K562 (cell line): ENCODE measurements around the gene FGR. TPM values are rescaled to one million over a fixed set of nuclear protein-coding genes. Genes with fewer than 3 reads are reported as not detected.

Experiments used
- ATAC-seq: fragments of 200-7000 bp; cut with Tn5 transposase; 3 replicates; pipeline ENCODE4 v1.9.1; 2020; ENCODE audit warnings: moderate library complexity
- BruUV-seq: library from RNA; stranded (reverse); fragments of 400-500 nt; replicated peaks from 2 replicates; lab custom pipeline; 2021; lab: Mats Ljungman, UMichigan
- CTCF ChIA-PET: fragments of 300-600 bp; formaldehyde crosslinking; extraction: SDS; loops from one replicate; lab custom pipeline; 2021; ENCODE audit warnings: low intra/inter-chr PET ratio; lab: Yijun Ruan, JAX
- POLR2A ChIA-PET: fragments of 300-600, 350-650 bp; sonication (Branson Sonifier 250); formaldehyde crosslinking; extraction: SDS; loops from one replicate; lab custom pipeline; 2021; ENCODE audit warnings: antibody characterized with exemption, inconsistent platforms; lab: Yijun Ruan, JAX
- DNase-seq, 4 experiments: peaks; one replicate each; pipeline versions ENCODE4 v3.0.0 to v3.0.0-alpha.2; 2011 to 2018; ENCODE audit warnings: low spot score in 3 of 4, mixed read lengths in 3 of 4; ENCODE audit errors: extremely low read depth in 1 of 4
- FAIRE-seq: peaks from 2 replicates; lab custom pipeline; 2011; peaks lifted over from hg19 to GRCh38; lab: Jason Lieb, UNC
- H2AFZ ChIP-seq: 2 replicates; pipeline ENCODE4 v1.6.0; 2011; ENCODE audit warnings: low read depth, low read length, control low read depth, inconsistent platforms
- H3K27ac ChIP-seq: fragments of 200-600 bp; 3 replicates; pipeline ENCODE4 v1.8.0; 2011; ENCODE audit warnings: low read depth, mild to moderate bottlenecking, control low read depth, inconsistent platforms, low read length, moderate library complexity, mixed read lengths; ENCODE audit errors: extremely low read depth
- H3K27me3 ChIP-seq, 2 experiments: fragments of 300-600 bp in 1 of 2; 2 replicates in 1 of 2; 3 replicates in 1 of 2; pipeline versions ENCODE4 v1.6.0 to v1.8.0; 2011; ENCODE audit warnings: inconsistent platforms in 2 of 2, low read length in 2 of 2, mild to moderate bottlenecking in 1 of 2, mixed read lengths in 1 of 2, moderate library complexity in 1 of 2; ENCODE audit not compliant: control insufficient read depth in 2 of 2, insufficient read depth in 2 of 2
- H3K36me3 ChIP-seq: fragments of 300-600 bp; 3 replicates; pipeline ENCODE4 v1.8.0; 2011; ENCODE audit warnings: mild to moderate bottlenecking, low read length, inconsistent platforms; ENCODE audit not compliant: control insufficient read depth, insufficient read depth
- H3K4me1 ChIP-seq, 2 experiments: fragments of 200-600 bp in 1 of 2; replicated peaks in 1 of 2; 2 replicates in 1 of 2; 3 replicates in 1 of 2; pipeline versions ENCODE4 v1.5.1 to v1.8.0; 2011; ENCODE audit warnings: inconsistent platforms in 2 of 2, low read length in 2 of 2, mild to moderate bottlenecking in 1 of 2, mixed read lengths in 1 of 2, moderate library complexity in 1 of 2; ENCODE audit not compliant: control insufficient read depth in 2 of 2, insufficient read depth in 2 of 2
- H3K4me2 ChIP-seq: 2 replicates; pipeline ENCODE4 v1.6.1; 2011; ENCODE audit warnings: low read length, control low read depth, inconsistent platforms, mixed read lengths; ENCODE audit not compliant: insufficient read depth
- H3K4me3 ChIP-seq: fragments of 200-600 bp; sonication (generic), shearing (Covaris generic); 2 replicates; pipeline ENCODE4 v1.5.1; 2016; ENCODE audit warnings: control low read depth, inconsistent platforms
- H3K79me2 ChIP-seq: fragments of 200-600 bp; 3 replicates; pipeline ENCODE4 v1.8.0; 2011; ENCODE audit warnings: low read length, inconsistent platforms; ENCODE audit not compliant: control insufficient read depth, insufficient read depth
- H3K9ac ChIP-seq, 2 experiments: 2 replicates each; pipeline versions ENCODE4 v1.6.0 to v1.6.1; 2011; ENCODE audit warnings: low read depth in 2 of 2, low read length in 2 of 2, control low read depth in 1 of 2, inconsistent platforms in 1 of 2, mild to moderate bottlenecking in 1 of 2, mixed read lengths in 1 of 2; ENCODE audit not compliant: insufficient read depth in 1 of 2
- H3K9me1 ChIP-seq: one replicate; pipeline ENCODE4 v1.6.0; 2011; ENCODE audit warnings: inconsistent platforms, mild to moderate bottlenecking, low read length, moderate library complexity; ENCODE audit not compliant: control insufficient read depth, insufficient read depth
- H3K9me3 ChIP-seq: replicated peaks from 2 replicates; pipeline ENCODE4 v1.5.1; 2011; ENCODE audit warnings: low read depth, low read length, inconsistent platforms; ENCODE audit not compliant: control insufficient read depth, insufficient read depth
- H4K20me1 ChIP-seq: replicated peaks from 2 replicates; pipeline ENCODE4 v1.6.1; 2011; ENCODE audit warnings: low read length, inconsistent platforms, mixed read lengths; ENCODE audit not compliant: control insufficient read depth, insufficient read depth
- ZNF316 ChIP-seq: fragments of 450-650 bp; IDR thresholded peaks from 2 replicates; pipeline ENCODE4 v1.6.1; 2016
- WGBS: fragments of 100-300 bp; shearing (Covaris generic); methylation state at CpG from one replicate; pipeline ENCODE4 v1.1.6; 2016; ENCODE audit warnings: low coverage, mixed read lengths; ENCODE audit not compliant: insufficient coverage; ENCODE audit errors: missing lambda C conversion rate; 5-methylcytosine and 5-hydroxymethylcytosine counted together
- in situ Hi-C: fragments of 300-500 bp; cut with MboI; formaldehyde crosslinking; loops from 4 replicates; pipeline ENCODE4 v1.15.0; 2018; ENCODE audit warnings: inconsistent platforms, mixed read lengths
- intact Hi-C: fragments of 100-400 bp; cut with micrococcal nuclease; formaldehyde crosslinking; loops from 2 replicates; pipeline ENCODE4 v1.14.2; 2022
- polyA plus RNA-seq, 8 experiments: library from polyadenylated mRNA; depleted of rRNA in 4 of 8; stranded (reverse) in 5 of 8; unstranded in 3 of 8; fragments of >200 nt; fragmentation: Nextera tagmentation in 2 of 8; fragmentation: Illumina TruSeq in 1 of 8; extraction: Ambion mirVana in 2 of 8; extraction: Trizol in 1 of 8; gene quantifications; 2 replicates each; pipeline versions ENCODE4 v1.2.1 to v1.2.3, GENCODE V29; 2011 to 2014; ENCODE audit warnings: inconsistent platforms in 1 of 8, missing spikeins in 1 of 8
- total RNA-seq, 7 experiments: library from RNA; depleted of rRNA in 6 of 7; stranded (reverse); fragments of >200 nt in 6 of 7; fragmentation: Illumina TruSeq in 2 of 7; extraction: Trizol in 2 of 7; gene quantifications; 2 replicates each; pipeline versions ENCODE4 v1.2.1 to v1.2.3, GENCODE V29; 2011 to 2021; ENCODE audit warnings: low replicate concordance in 1 of 7
- TF ChIP-seq, protein P1 (sequence below), 2 experiments: fragments of 450-650 bp in 1 of 2; sonication (generic) in 1 of 2; formaldehyde crosslinking in 1 of 2; IDR thresholded peaks in 1 of 2; conservative IDR thresholded peaks in 1 of 2; 2 replicates each; pipeline versions ENCODE4 v1.6.1 to v1.8.1; 2016 to 2023; ENCODE audit warnings: mild to moderate bottlenecking in 2 of 2, moderate library complexity in 2 of 2, inconsistent platforms in 1 of 2, missing genetic modification reagents in 1 of 2

The FGR gene
- total and polyA plus RNA-seq, 9 of the 15 experiments (the other 6 are each of a cell fraction or from before 2014, with no cell fraction given): 0.04 to 0.11 TPM; not detected in 7

DNA sequence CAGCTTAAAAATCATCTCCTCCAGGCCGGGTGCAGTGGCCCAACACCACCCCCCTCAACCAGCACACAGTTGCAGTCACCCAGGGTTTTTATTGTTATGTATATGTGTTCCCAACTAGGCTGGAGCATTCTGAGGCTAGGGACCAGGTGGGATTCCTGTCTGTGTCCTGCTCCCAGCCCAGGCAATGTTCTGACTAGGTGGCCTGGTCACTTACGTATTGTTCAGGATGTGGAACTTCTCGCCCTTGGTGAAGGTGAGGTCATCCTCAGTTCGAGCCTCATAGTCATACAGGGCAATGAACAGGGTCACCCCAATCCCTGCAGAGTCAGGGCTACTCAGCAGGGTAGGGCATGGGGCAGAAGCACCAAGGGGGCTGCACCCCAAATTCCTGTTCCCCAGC lies 12.2 kb downstream of the FGR start:
- Histone ChIP-seq H3K27me3 (peaks cover 0 to 11% of the 10 kb centered on the region in 2 experiments; a peak in 2 of 5 replicates), H3K4me2 (no peak overlapping the region), H3K9me1 (no peaks in the 10 kb centered on the region), H3K9ac (peak overlapping the region in 1 of 2 experiments; percentile 14; a peak in 1 of 4 replicates), H2AFZ (no peak overlapping the region), H3K4me1 (peaks cover 12 to 13% of the 10 kb centered on the region in 2 experiments), H3K9me3 (no peaks in the 10 kb centered on the region), H3K79me2 (no peaks in the 10 kb centered on the region), H3K36me3 (no peaks in the 10 kb centered on the region), H3K4me3 (no peak overlapping the region), H3K27ac (no peak overlapping the region), H4K20me1 (0 out of 2 replicates have a peak, but pooled peaks cover 3% of the 10 kb centered on the region)
- intact Hi-C loops: no loop called here
- no peak for FAIRE-seq
- ChIA-PET CTCF (interaction anchor here (0.7 kb wide), 1 partner anchor 10 kb away, joined by 4 read pairs; no protein-coding TSS in a partner anchor), POLR2A (interaction anchor here (0.6 to 2.2 kb wide), 6 partner anchors 8 to 116 kb away, joined by 3 to 7 read pairs (median 3); no protein-coding TSS in a partner anchor)
- 27% methylated on average over 4 of the region's 4 CpGs for WGBS
- BruUV-seq: no TSS peak
- DNase-seq: no peak
- no peak for TF ChIP-seq ZNF316
- TF ChIP-seq, protein P1, sequence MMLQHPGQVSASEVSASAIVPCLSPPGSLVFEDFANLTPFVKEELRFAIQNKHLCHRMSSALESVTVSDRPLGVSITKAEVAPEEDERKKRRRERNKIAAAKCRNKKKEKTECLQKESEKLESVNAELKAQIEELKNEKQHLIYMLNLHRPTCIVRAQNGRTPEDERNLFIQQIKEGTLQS (IDR thresholded peaks at IDR 0.05): peak; percentile 53
- TF ChIP-seq, protein P1 (CRISPR knock-in tag; conservative IDR thresholded peaks at IDR 0.05): no peak
- in situ Hi-C loops: loop anchor here (25.0 kb wide), 1 partner anchor 511 kb away; no protein-coding TSS in a partner anchor
- ATAC-seq: no peak
